Activated T-helper 17 cell treated with anti-CD3 and anti-CD28 coated beads, Interleukin-2, amount 50 U/mL, for 72 hours (primary cell): ENCODE data around the gene ALOXE3. TPM values are rescaled to one million over a fixed set of nuclear protein-coding genes. Genes with fewer than 3 reads are reported as not detected.
A peak's percentile ranks its signal among the peaks of the same experiment; 100 is the strongest.

ENCODE experiments used
- ATAC-seq: fragments of 150-1000 bp; cut with Tn5 transposase; replicated peaks from 2 replicates; pipeline ENCODE4 v1.10.0; 2021; ENCODE audit warnings: mild to moderate bottlenecking, moderate library complexity
- H3K27ac Mint-ChIP-seq: one replicate; pipeline ENCODE4 v1.8.0; 2022; ENCODE audit warnings: mixed read lengths
- H3K27me3 Mint-ChIP-seq: one replicate; pipeline ENCODE4 v1.8.0; 2022; ENCODE audit warnings: mixed read lengths
- H3K36me3 Mint-ChIP-seq: one replicate; pipeline ENCODE4 v1.8.0; 2022; ENCODE audit warnings: low read depth, mild to moderate bottlenecking, mixed read lengths
- H3K4me1 Mint-ChIP-seq: one replicate; pipeline ENCODE4 v1.8.0; 2022; ENCODE audit warnings: mixed read lengths
- H3K4me3 Mint-ChIP-seq: one replicate; pipeline ENCODE4 v1.8.0; 2022; ENCODE audit warnings: mild to moderate bottlenecking, mixed read lengths
- H3K9me3 Mint-ChIP-seq: one replicate; pipeline ENCODE4 v1.8.0; 2022; ENCODE audit warnings: mixed read lengths
- total RNA-seq, 2 donors: library from RNA; stranded (reverse); gene quantifications; one replicate each; pipeline ENCODE4 v1.2.3, GENCODE V29; 2022

The ALOXE3 gene
- total RNA-seq = 1 to 10 TPM in 1 of 2 donors, under 1 TPM in 1; 0.13 to 1.3 TPM

GRCh38 chr17:8117980-8118768 lies at the start of gene ALOXE3:
ALOXE3 (minus strand) TSS chr17:8118514; CDS start chr17:8117990, 524 bp downstream.
- Mint-ChIP-seq H3K4me1 (peaks cover 36% of the 10 kb centered on the region), H3K27ac (peak within 1 kb of the TSS; percentile 100), H3K4me3 (peak within 1 kb of the TSS; percentile 95), H3K27me3 (peaks cover 31% of the 10 kb centered on the region), H3K9me3 (no peaks in the 10 kb centered on the region), H3K36me3 (peaks cover 33% of the 10 kb centered on the region)
- peak; percentile 39 for ATAC-seq

GRCh38 chr17:8167526-8167925 lies 49.2 kb upstream of the ALOXE3 start:
- H3K9me3 Mint-ChIP-seq = no peaks in the 10 kb centered on the region

GRCh38 chr17:8166731-8167130 lies 48.4 kb upstream of the ALOXE3 start:
- Mint-ChIP-seq H3K4me3 (no peak overlapping the region), H3K27ac (no peak overlapping the region)

More at GRCh38 chr17:8167526-8167925, 49.2 kb upstream of the ALOXE3 start:
- ATAC-seq = no peak
- no peak overlapping the region for H3K27ac Mint-ChIP-seq
- H3K36me3 Mint-ChIP-seq = peaks cover 6% of the 10 kb centered on the region
- H3K27me3 Mint-ChIP-seq = no peaks in the 10 kb centered on the region
- H3K4me1 Mint-ChIP-seq = peaks cover 7% of the 10 kb centered on the region
- H3K4me3 Mint-ChIP-seq = no peak overlapping the region

GRCh38 chr17:8164815-8165131 lies 46.5 kb upstream of the ALOXE3 start:
- Mint-ChIP-seq H3K36me3 (peaks cover 33% of the 10 kb centered on the region), H3K27me3 (no peaks in the 10 kb centered on the region), H3K4me3 (peak overlapping the region; percentile 84), H3K27ac (peak overlapping the region; percentile 90), H3K4me1 (peaks cover 21% of the 10 kb centered on the region), H3K9me3 (no peaks in the 10 kb centered on the region)
- ATAC-seq = no peak

More at GRCh38 chr17:8166731-8167130, 48.4 kb upstream of the ALOXE3 start:
- Mint-ChIP-seq H3K9me3 (no peaks in the 10 kb centered on the region), H3K4me1 (peaks cover 7% of the 10 kb centered on the region), H3K36me3 (peaks cover 13% of the 10 kb centered on the region), H3K27me3 (no peaks in the 10 kb centered on the region)
- ATAC-seq = no peak

- Mint-ChIP-seq H3K36me3 (peaks cover 38% of the 10 kb centered on the region), H3K9me3 (no peaks in the 10 kb centered on the region), H3K4me3 (peak overlapping the region; percentile 84), H3K4me1 (peaks cover 25% of the 10 kb centered on the region), H3K27me3 (no peaks in the 10 kb centered on the region), H3K27ac (peak overlapping the region; percentile 90)
- ATAC-seq = peak; percentile 87
These were observed 45.9 kb upstream of the ALOXE3 start for GRCh38 chr17:8163978-8164814.

GRCh38 chr17:8162997-8163977 lies 45.0 kb upstream of the ALOXE3 start:
- H3K9me3 Mint-ChIP-seq = no peaks in the 10 kb centered on the region
- H3K27ac Mint-ChIP-seq = peak overlapping the region; percentile 90
- H3K36me3 Mint-ChIP-seq = peaks cover 47% of the 10 kb centered on the region
- H3K4me1 Mint-ChIP-seq = peaks cover 31% of the 10 kb centered on the region
- peak overlapping the region; percentile 84 for H3K4me3 Mint-ChIP-seq
- H3K27me3 Mint-ChIP-seq = no peaks in the 10 kb centered on the region
- peak; percentile 6 for ATAC-seq

GRCh38 chr17:8162233-8162996 lies 44.1 kb upstream of the ALOXE3 start, which contains the start of gene VAMP2:
VAMP2 (minus strand) TSS chr17:8162948; CDS start chr17:8162879, 69 bp downstream.
- peak; percentile 59 for ATAC-seq
- no peaks in the 10 kb centered on the region for H3K9me3 Mint-ChIP-seq
- H3K36me3 Mint-ChIP-seq = peaks cover 51% of the 10 kb centered on the region
- H3K4me1 Mint-ChIP-seq = peaks cover 31% of the 10 kb centered on the region
- peak within 1 kb of the TSS; percentile 94 for H3K4me3 Mint-ChIP-seq
- peak within 1 kb of the TSS; percentile 90 for H3K27ac Mint-ChIP-seq
- H3K27me3 Mint-ChIP-seq = no peaks in the 10 kb centered on the region

GRCh38 chr17:8161289-8162232 lies 43.2 kb upstream of the ALOXE3 start:
- Mint-ChIP-seq H3K9me3 (no peaks in the 10 kb centered on the region), H3K27ac (peak overlapping the region; percentile 79), H3K27me3 (no peaks in the 10 kb centered on the region), H3K4me3 (peak overlapping the region; percentile 94), H3K36me3 (peaks cover 51% of the 10 kb centered on the region), H3K4me1 (peaks cover 31% of the 10 kb centered on the region)
- ATAC-seq = no peak

- no peaks in the 10 kb centered on the region for H3K9me3 Mint-ChIP-seq
- peak overlapping the region; percentile 94 for H3K4me3 Mint-ChIP-seq
- H3K4me1 Mint-ChIP-seq = peaks cover 31% of the 10 kb centered on the region
- H3K36me3 Mint-ChIP-seq = peaks cover 51% of the 10 kb centered on the region
- no peaks in the 10 kb centered on the region for H3K27me3 Mint-ChIP-seq
- H3K27ac Mint-ChIP-seq = peak overlapping the region; percentile 79
- ATAC-seq = no peak
These were observed 42.5 kb upstream of the ALOXE3 start for GRCh38 chr17:8160741-8161221.

GRCh38 chr17:8160224-8160577 lies 41.9 kb upstream of the ALOXE3 start:
- Mint-ChIP-seq H3K4me3 (peak overlapping the region; percentile 94), H3K27ac (peak overlapping the region; percentile 79), H3K9me3 (no peaks in the 10 kb centered on the region), H3K36me3 (peaks cover 51% of the 10 kb centered on the region), H3K4me1 (peaks cover 35% of the 10 kb centered on the region), H3K27me3 (no peaks in the 10 kb centered on the region)
- no peak for ATAC-seq

GRCh38 chr17:8159459-8160223 lies 41.3 kb upstream of the ALOXE3 start:
- peak overlapping the region; percentile 94 for H3K4me3 Mint-ChIP-seq
- ATAC-seq = no peak
- H3K9me3 Mint-ChIP-seq = no peaks in the 10 kb centered on the region
- H3K4me1 Mint-ChIP-seq = peaks cover 37% of the 10 kb centered on the region
- H3K36me3 Mint-ChIP-seq = peaks cover 51% of the 10 kb centered on the region
- peak overlapping the region; percentile 79 for H3K27ac Mint-ChIP-seq
- no peaks in the 10 kb centered on the region for H3K27me3 Mint-ChIP-seq

GRCh38 chr17:8159032-8159400 lies 40.7 kb upstream of the ALOXE3 start:
- H3K4me1 Mint-ChIP-seq = peaks cover 39% of the 10 kb centered on the region
- peak overlapping the region; percentile 86 for H3K27ac Mint-ChIP-seq
- no peaks in the 10 kb centered on the region for H3K9me3 Mint-ChIP-seq
- H3K4me3 Mint-ChIP-seq = peak overlapping the region; percentile 94
- H3K36me3 Mint-ChIP-seq = peaks cover 51% of the 10 kb centered on the region
- no peaks in the 10 kb centered on the region for H3K27me3 Mint-ChIP-seq
- no peak for ATAC-seq
